SJCRH30 (cell line): ENCODE data around the gene YY1. TPM values are rescaled to one million over a fixed set of nuclear protein-coding genes. Genes with fewer than 3 reads are reported as not detected.
A peak's percentile ranks its signal among the peaks of the same experiment; 100 is the strongest.
"Not testable (repeated sequence)": the region's sequence is repeated elsewhere in the genome, so short reads cannot be mapped to it uniquely, and the experiment has no call there.

Source experiments
- DNase-seq, 2 experiments: peaks; one replicate each; pipeline ENCODE4 v3.0.0-alpha.2; 2015 to 2020
- H3K27ac ChIP-seq: fragments of 250-450 bp; sonication (Bioruptor Pico); 2 replicates; pipeline ENCODE4 v1.5.1; 2020; ENCODE audit warnings: mild to moderate bottlenecking, moderate library complexity
- H3K27me3 ChIP-seq: fragments of 250-450 bp; sonication (Bioruptor Pico); 2 replicates; pipeline ENCODE4 v1.5.1; 2020; ENCODE audit warnings: mild to moderate bottlenecking, moderate library complexity
- H3K36me3 ChIP-seq: fragments of 250-450 bp; sonication (Bioruptor Pico); 2 replicates; pipeline ENCODE4 v1.5.1; 2020; ENCODE audit warnings: mild to moderate bottlenecking, moderate library complexity
- H3K4me1 ChIP-seq: fragments of 250-450 bp; sonication (Bioruptor Pico); 2 replicates; pipeline ENCODE4 v1.5.1; 2020; ENCODE audit warnings: mild to moderate bottlenecking, moderate library complexity
- H3K4me3 ChIP-seq: fragments of 250-450 bp; sonication (Bioruptor Pico); 2 replicates; pipeline ENCODE4 v1.5.1; 2020; ENCODE audit warnings: mild to moderate bottlenecking, moderate library complexity
- H3K9me3 ChIP-seq: fragments of 250-450 bp; sonication (Bioruptor Pico); replicated peaks from 2 replicates; pipeline ENCODE4 v1.5.1; 2020; ENCODE audit warnings: mild to moderate bottlenecking, moderate library complexity
- total RNA-seq: library from RNA; depleted of rRNA; stranded (reverse); fragments of >200 nt; shearing (Covaris generic); gene quantifications from 2 replicates; pipeline ENCODE4 v1.2.3, GENCODE V29; 2014

Gene YY1
- total RNA-seq, 1 experiment from 2014 or later, result 60.9 TPM

- H3K27me3 ChIP-seq, result no peaks in the 10 kb centered on the region
- DNase-seq, result peak in 1 of 2 experiments; percentile 36
- H3K9me3 ChIP-seq, result no peaks in the 10 kb centered on the region
- H3K4me1 ChIP-seq, result peaks cover 6% of the 10 kb centered on the region
- no peak overlapping the region for H3K27ac ChIP-seq
- H3K36me3 ChIP-seq, result peaks cover 29% of the 10 kb centered on the region
- no peak overlapping the region for H3K4me3 ChIP-seq
Observed at GRCh38 chr14:100281286-100282082, 42.5 kb downstream of the YY1 start.

- Histone ChIP-seq H3K27ac (no peak overlapping the region), H3K27me3 (no peaks in the 10 kb centered on the region), H3K9me3 (no peaks in the 10 kb centered on the region), H3K4me3 (no peak overlapping the region), H3K36me3 (peaks cover 25% of the 10 kb centered on the region), H3K4me1 (peaks cover 6% of the 10 kb centered on the region)
- no peak for DNase-seq
Observed at GRCh38 chr14:100282083-100282350, 43.1 kb downstream of the YY1 start.

- Histone ChIP-seq H3K27ac (no peak overlapping the region), H3K4me1 (peaks cover 6% of the 10 kb centered on the region), H3K4me3 (no peak overlapping the region), H3K9me3 (no peaks in the 10 kb centered on the region), H3K36me3 (peaks cover 17% of the 10 kb centered on the region), H3K27me3 (no peaks in the 10 kb centered on the region)
- DNase-seq, result no peak
Observed at GRCh38 chr14:100282766-100283419, 43.9 kb downstream of the YY1 start.

- H3K4me3 ChIP-seq, DNase-seq, H3K27me3 ChIP-seq, H3K4me1 ChIP-seq, H3K27ac ChIP-seq, H3K9me3 ChIP-seq: not testable (repeated sequence)
- peaks cover 16% of the 10 kb centered on the region for H3K36me3 ChIP-seq
Observed at GRCh38 chr14:100283436-100283835, 44.5 kb downstream of the YY1 start.

- Histone ChIP-seq H3K9me3 (no peaks in the 10 kb centered on the region), H3K27ac (no peak overlapping the region), H3K27me3 (no peaks in the 10 kb centered on the region), H3K4me1 (peaks cover 6% of the 10 kb centered on the region; the same call in 1 of the 2 replicates), H3K4me3 (no peak overlapping the region), H3K36me3 (peaks cover 13% of the 10 kb centered on the region)
- DNase-seq, result no peak
Observed at GRCh38 chr14:100283984-100284881, 45.3 kb downstream of the YY1 start.

- peaks cover 11% of the 10 kb centered on the region for H3K36me3 ChIP-seq
- no peaks in the 10 kb centered on the region for H3K27me3 ChIP-seq
- H3K4me1 ChIP-seq, result peaks cover 6% of the 10 kb centered on the region; the same call in 1 of the 2 replicates
- no peak for DNase-seq
- no peaks in the 10 kb centered on the region for H3K9me3 ChIP-seq
- H3K27ac ChIP-seq, result peak overlapping the region; percentile 42; the same call in 1 of the 2 replicates
- peak overlapping the region; percentile 57 for H3K4me3 ChIP-seq
Observed at GRCh38 chr14:100285021-100285912, 46.3 kb downstream of the YY1 start.

GRCh38 chr14:100285913-100286400, 47.0 kb downstream of the YY1 start:
- H3K4me1 ChIP-seq, result peaks cover 6% of the 10 kb centered on the region; the same call in 1 of the 2 replicates

GRCh38 chr14:100286484-100287191, 47.7 kb downstream of the YY1 start:
- Histone ChIP-seq H3K4me1 (peaks cover 6% of the 10 kb centered on the region; the same call in 1 of the 2 replicates), H3K4me3 (no peak overlapping the region), H3K9me3 (no peaks in the 10 kb centered on the region), H3K27ac (no peak overlapping the region), H3K36me3 (peaks cover 10% of the 10 kb centered on the region), H3K27me3 (no peaks in the 10 kb centered on the region)
- DNase-seq, result no peak

More at GRCh38 chr14:100285913-100286400, 47.0 kb downstream of the YY1 start:
- H3K27me3 ChIP-seq, result no peaks in the 10 kb centered on the region
- peak overlapping the region; percentile 57 for H3K4me3 ChIP-seq
- peaks cover 7% of the 10 kb centered on the region for H3K36me3 ChIP-seq
- no peaks in the 10 kb centered on the region for H3K9me3 ChIP-seq
- no peak overlapping the region for H3K27ac ChIP-seq
- no peak for DNase-seq

- Histone ChIP-seq H3K27me3 (no peaks in the 10 kb centered on the region), H3K9me3 (no peaks in the 10 kb centered on the region), H3K27ac (no peak overlapping the region), H3K4me1 (peaks cover 6% of the 10 kb centered on the region; the same call in 1 of the 2 replicates), H3K36me3 (peaks cover 13% of the 10 kb centered on the region), H3K4me3 (no peak overlapping the region)
- no peak for DNase-seq
Observed at GRCh38 chr14:100287202-100287997, 48.5 kb downstream of the YY1 start.

GRCh38 chr14:100287998-100288295, 49.0 kb downstream of the YY1 start:
- H3K4me1 ChIP-seq, H3K9me3 ChIP-seq, H3K4me3 ChIP-seq, H3K27ac ChIP-seq, H3K27me3 ChIP-seq, DNase-seq: not testable (repeated sequence)
- H3K36me3 ChIP-seq, result peaks cover 13% of the 10 kb centered on the region

- H3K36me3 ChIP-seq, result peaks cover 15% of the 10 kb centered on the region
- no peak overlapping the region for H3K27ac ChIP-seq
- no peak overlapping the region for H3K4me3 ChIP-seq
- DNase-seq, result no peak
- H3K27me3 ChIP-seq, result no peaks in the 10 kb centered on the region
- no peaks in the 10 kb centered on the region for H3K9me3 ChIP-seq
- H3K4me1 ChIP-seq, result peaks cover 6% of the 10 kb centered on the region; the same call in 1 of the 2 replicates
Observed at GRCh38 chr14:100288382-100289185, 49.6 kb downstream of the YY1 start.

GRCh38 chr14:100289916-100290606, 51.1 kb downstream of the YY1 start:
- H3K4me3 ChIP-seq, result no peak overlapping the region
- H3K36me3 ChIP-seq, result peaks cover 16% of the 10 kb centered on the region
- peaks cover 6% of the 10 kb centered on the region; the same call in 1 of the 2 replicates for H3K4me1 ChIP-seq
- no peaks in the 10 kb centered on the region for H3K9me3 ChIP-seq
- H3K27me3 ChIP-seq, result no peaks in the 10 kb centered on the region
- no peak for DNase-seq
- no peak overlapping the region for H3K27ac ChIP-seq
